Measurements from ENCODE around the gene KCNN1. TPM values are rescaled to one million over a fixed set of nuclear protein-coding genes. Genes with fewer than 3 reads are reported as not detected.
"Not testable (repeated sequence)": the region's sequence is repeated elsewhere in the genome, so short reads cannot be mapped to it uniquely, and the experiment has no call there.

The KCNN1 gene
- total and polyA plus RNA-seq, 2 donors (not counting 1 experiment from before 2014, with no cell fraction given): under 0.01 TPM; not detected in 1

DNA sequence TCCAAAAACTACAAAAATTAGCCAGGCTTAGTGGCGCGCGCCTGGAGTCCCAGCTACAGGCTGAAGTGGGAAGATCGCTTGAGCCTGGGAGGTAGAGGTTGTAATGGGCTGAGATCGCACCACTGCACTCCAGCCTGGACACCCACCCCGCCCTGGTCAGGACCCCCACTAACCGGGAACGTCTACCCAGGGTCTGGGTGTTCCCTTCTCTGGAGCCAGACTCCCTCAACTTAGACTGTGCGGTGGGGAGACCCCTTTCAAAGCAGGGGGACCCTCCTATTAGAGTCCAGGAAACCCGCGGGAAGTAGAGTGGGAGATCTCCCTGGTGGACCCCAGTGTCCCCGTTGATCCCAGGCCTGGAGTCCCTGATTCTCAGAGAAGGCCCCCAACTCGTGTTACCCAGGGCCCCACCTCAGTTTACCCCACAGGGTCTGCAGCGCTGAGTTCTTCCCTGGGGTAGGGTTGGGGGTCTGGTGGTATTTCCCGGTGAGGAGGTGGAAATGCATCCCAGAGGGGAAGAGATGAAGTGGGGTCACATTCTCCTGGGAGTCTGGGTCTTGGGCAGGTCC, 35.0 kb downstream of the KCNN1 start:
- H3K79me2 ChIP-seq (ENCODE audit: control insufficient read depth, insufficient read depth, low read length): no peaks in the 10 kb centered on the region
- peaks cover 2% of the 10 kb centered on the region for H3K4me1 ChIP-seq (ENCODE audit: control insufficient read depth, extremely low read depth, insufficient read depth, low read length)
- TF ChIP-seq, protein P1, sequence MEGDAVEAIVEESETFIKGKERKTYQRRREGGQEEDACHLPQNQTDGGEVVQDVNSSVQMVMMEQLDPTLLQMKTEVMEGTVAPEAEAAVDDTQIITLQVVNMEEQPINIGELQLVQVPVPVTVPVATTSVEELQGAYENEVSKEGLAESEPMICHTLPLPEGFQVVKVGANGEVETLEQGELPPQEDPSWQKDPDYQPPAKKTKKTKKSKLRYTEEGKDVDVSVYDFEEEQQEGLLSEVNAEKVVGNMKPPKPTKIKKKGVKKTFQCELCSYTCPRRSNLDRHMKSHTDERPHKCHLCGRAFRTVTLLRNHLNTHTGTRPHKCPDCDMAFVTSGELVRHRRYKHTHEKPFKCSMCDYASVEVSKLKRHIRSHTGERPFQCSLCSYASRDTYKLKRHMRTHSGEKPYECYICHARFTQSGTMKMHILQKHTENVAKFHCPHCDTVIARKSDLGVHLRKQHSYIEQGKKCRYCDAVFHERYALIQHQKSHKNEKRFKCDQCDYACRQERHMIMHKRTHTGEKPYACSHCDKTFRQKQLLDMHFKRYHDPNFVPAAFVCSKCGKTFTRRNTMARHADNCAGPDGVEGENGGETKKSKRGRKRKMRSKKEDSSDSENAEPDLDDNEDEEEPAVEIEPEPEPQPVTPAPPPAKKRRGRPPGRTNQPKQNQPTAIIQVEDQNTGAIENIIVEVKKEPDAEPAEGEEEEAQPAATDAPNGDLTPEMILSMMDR (conservative IDR thresholded peaks at IDR 0.05 in 1 of 2, IDR thresholded peaks at IDR 0.05 in 1 of 2; ENCODE audit: low read depth in 1 of 2, low read length in 2 of 2): no peak
- no peak for TF ChIP-seq EZH2 (IDR thresholded peaks at IDR 0.05; ENCODE audit: low read length, missing control alignments)
- H3K9me3 ChIP-seq (ENCODE audit: control insufficient read depth, insufficient read depth, low read depth, low read length): no peaks in the 10 kb centered on the region
- H4K20me1 ChIP-seq (ENCODE audit: control insufficient read depth, extremely low read depth, insufficient read depth, low read length): no peaks in the 10 kb centered on the region
- no peaks in the 10 kb centered on the region for H3K27me3 ChIP-seq (ENCODE audit: control insufficient read depth, insufficient read depth, low read length)
- no peak for DNase-seq (ENCODE audit: low read depth in 2 of 2)
- no peaks in the 10 kb centered on the region for H3K36me3 ChIP-seq (ENCODE audit: control insufficient read depth, insufficient read depth, low read length)
- H3K4me3 ChIP-seq (replicated peaks in 1 of 4; ENCODE audit: control extremely low read depth in 1 of 4, insufficient read depth in 1 of 4, low read depth in 3 of 4, low read length in 4 of 4): peak overlapping the region; percentile 48 to 69 (median 57)
- no peak overlapping the region for H3K27ac ChIP-seq (ENCODE audit: insufficient read depth, low read length)
- peak overlapping the region; percentile 70 for H3K4me2 ChIP-seq (ENCODE audit: extremely low read depth, insufficient read depth, low read length)
- H3K9ac ChIP-seq (ENCODE audit: insufficient read depth, low read length): peak overlapping the region; percentile 74
- H2AFZ ChIP-seq (ENCODE audit: low read length): no peak overlapping the region

DNA sequence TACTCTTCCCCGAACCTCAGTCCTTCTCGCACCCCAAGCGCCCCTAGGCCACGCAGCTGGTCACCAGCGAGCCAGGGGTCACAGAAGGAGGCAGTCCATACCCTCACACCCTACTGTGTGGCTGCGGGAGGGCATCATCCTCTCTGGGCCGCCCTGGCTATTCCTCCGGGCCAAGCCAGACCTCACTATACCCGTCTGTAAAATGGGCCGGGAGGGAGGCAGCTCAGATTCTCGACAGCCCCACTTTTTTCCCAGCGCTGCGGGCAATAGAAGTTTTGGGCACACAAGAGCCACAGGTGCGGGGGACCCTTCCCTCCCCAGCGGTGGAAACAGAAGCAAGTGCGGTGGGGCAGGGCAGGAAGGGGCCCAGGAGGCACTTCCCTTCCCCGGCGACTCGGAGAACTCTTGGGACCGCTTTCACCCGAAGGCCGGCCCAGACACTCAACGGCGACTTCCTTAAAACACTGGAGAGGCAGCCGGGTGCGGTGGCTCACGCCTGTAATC, 35.5 kb downstream of the KCNN1 start:
- H3K4me3 ChIP-seq (replicated peaks in 1 of 4; ENCODE audit: control extremely low read depth in 1 of 4, insufficient read depth in 1 of 4, low read depth in 3 of 4, low read length in 4 of 4): peak overlapping the region in 1 of 4 experiments; percentile 69
- no peak overlapping the region for H3K27ac ChIP-seq (ENCODE audit: insufficient read depth, low read length)

DNA sequence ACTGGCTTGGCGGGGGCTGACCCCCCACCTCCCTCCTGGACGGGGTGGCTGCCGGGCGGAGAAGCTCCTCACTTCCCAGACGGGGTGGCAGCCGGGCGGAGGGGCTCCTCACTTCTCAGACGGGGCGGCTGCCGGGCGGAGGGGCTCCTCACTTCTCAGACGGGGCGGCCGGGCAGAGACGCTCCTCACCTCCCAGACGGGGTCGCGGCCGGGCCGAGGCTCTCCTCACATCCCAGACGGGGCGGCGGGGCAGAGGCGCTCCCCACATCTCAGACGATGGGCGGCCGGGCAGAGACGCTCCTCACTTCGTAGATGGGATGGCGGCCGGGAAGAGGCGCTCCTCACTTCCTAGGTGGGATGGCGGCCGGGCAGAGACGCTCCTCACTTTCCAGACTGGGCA, 38.8 kb downstream of the KCNN1 start:
- not testable (repeated sequence) for H3K79me2 ChIP-seq (ENCODE audit: control insufficient read depth, insufficient read depth, low read length); H3K4me3 ChIP-seq (replicated peaks in 1 of 4; ENCODE audit: control extremely low read depth in 1 of 4, insufficient read depth in 1 of 4, low read depth in 3 of 4, low read length in 4 of 4); H3K9me3 ChIP-seq (ENCODE audit: control insufficient read depth, insufficient read depth, low read depth, low read length); DNase-seq (ENCODE audit: low read depth in 2 of 2); H3K4me1 ChIP-seq (ENCODE audit: control insufficient read depth, extremely low read depth, insufficient read depth, low read length); H3K36me3 ChIP-seq (ENCODE audit: control insufficient read depth, insufficient read depth, low read length); H2AFZ ChIP-seq (ENCODE audit: low read length); H3K4me2 ChIP-seq (ENCODE audit: extremely low read depth, insufficient read depth, low read length); H3K27ac ChIP-seq (ENCODE audit: insufficient read depth, low read length); H3K9ac ChIP-seq (ENCODE audit: insufficient read depth, low read length); H4K20me1 ChIP-seq (ENCODE audit: control insufficient read depth, extremely low read depth, insufficient read depth, low read length); H3K27me3 ChIP-seq (ENCODE audit: control insufficient read depth, insufficient read depth, low read length)

More for the DNA sequence above, 35.5 kb downstream of the KCNN1 start:
- Histone ChIP-seq H3K9me3 (ENCODE audit: control insufficient read depth, insufficient read depth, low read depth, low read length) (no peaks in the 10 kb centered on the region), H3K9ac (ENCODE audit: insufficient read depth, low read length) (no peak overlapping the region), H3K4me2 (ENCODE audit: extremely low read depth, insufficient read depth, low read length) (no peak overlapping the region), H3K27me3 (ENCODE audit: control insufficient read depth, insufficient read depth, low read length) (no peaks in the 10 kb centered on the region), H2AFZ (ENCODE audit: low read length) (no peak overlapping the region), H3K36me3 (ENCODE audit: control insufficient read depth, insufficient read depth, low read length) (no peaks in the 10 kb centered on the region), H3K79me2 (ENCODE audit: control insufficient read depth, insufficient read depth, low read length) (no peaks in the 10 kb centered on the region), H3K4me1 (ENCODE audit: control insufficient read depth, extremely low read depth, insufficient read depth, low read length) (peaks cover 2% of the 10 kb centered on the region), H4K20me1 (ENCODE audit: control insufficient read depth, extremely low read depth, insufficient read depth, low read length) (no peaks in the 10 kb centered on the region)
- DNase-seq (ENCODE audit: low read depth in 2 of 2): no peak
- TF ChIP-seq EZH2 (IDR thresholded peaks at IDR 0.05; ENCODE audit: low read length, missing control alignments): no peak
- TF ChIP-seq, protein P1 (conservative IDR thresholded peaks at IDR 0.05 in 1 of 2, IDR thresholded peaks at IDR 0.05 in 1 of 2; ENCODE audit: low read depth in 1 of 2, low read length in 2 of 2): no peak
